OCI-LY7 (cell line): Measurements from ENCODE around the gene EGFR.

Experiments
- CTCF ChIP-seq: fragments of 200-600 bp; sonication (generic); conservative IDR thresholded peaks from 2 replicates; pipeline ENCODE4 v1.5.1; 2014; ENCODE audit warnings: mild to moderate bottlenecking, antibody characterized with exemption, low read length, moderate library complexity, mixed read lengths
- EZH2phosphoT487 ChIP-seq: fragments of 200-600 bp; sonication (generic); IDR thresholded peaks from 2 replicates; pipeline ENCODE4 v1.6.1; 2018; ENCODE audit warnings: low read depth, borderline replicate concordance, mild to moderate bottlenecking, mixed run types, antibody characterized with exemption, low read length, moderate library complexity, mixed read lengths

- TF ChIP-seq CTCF: no peak
- no peak for TF ChIP-seq EZH2phosphoT487
These were observed 106.4 kb downstream of the EGFR start for GRCh38 chr7:55124989-55125875.
